Body of pancreas (tissue), 4 donors: ENCODE results near the gene ZNF579. TPM values are rescaled to one million over a fixed set of nuclear protein-coding genes. Genes with fewer than 3 reads are reported as not detected.

Experiments used
- ATAC-seq: fragments of 150-250 bp; one replicate; pipeline ENCODE4 v1.9.1; 2016
- DNase-seq, 4 donors: peaks; one replicate each; pipeline ENCODE4 v3.0.0-alpha.2; 2019
- H3K27ac ChIP-seq, 4 donors: fragments of 200-600 bp; sonication (generic); 1 replicate in 3 of 4; 2 replicates in 1 of 4; pipeline versions ENCODE4 v1.5.1 to v1.6.1; 2016 to 2019; ENCODE audit warnings: mild to moderate bottlenecking in 1 of 4, mixed read lengths in 1 of 4, moderate library complexity in 1 of 4
- H3K27me3 ChIP-seq, 2 donors: fragments of 200-600 bp; sonication (generic); one replicate each; pipeline ENCODE4 v1.6.0; 2016; ENCODE audit warnings: mild to moderate bottlenecking in 1 of 2
- H3K36me3 ChIP-seq, 2 donors: fragments of 200-600 bp; sonication (generic); replicated peaks in 1 of 2; 2 replicates each; pipeline ENCODE4 v1.5.1; 2016; ENCODE audit warnings: low read depth in 2 of 2; ENCODE audit not compliant: insufficient read depth in 1 of 2
- H3K4me1 ChIP-seq: fragments of 200-600 bp; sonication (generic); one replicate; pipeline ENCODE4 v1.6.0; 2016
- H3K4me3 ChIP-seq, 2 donors: fragments of 200-600 bp; sonication (generic); 1 replicate in 1 of 2; 2 replicates in 1 of 2; pipeline ENCODE4 v1.5.1; 2016 to 2019
- H3K9me3 ChIP-seq, 3 donors: fragments of 200-600 bp; sonication (generic); 1 replicate in 2 of 3; 2 replicates in 1 of 3; pipeline ENCODE4 v1.5.1; 2016
- POLR2A ChIP-seq, 3 donors: fragments of 450-650 bp; IDR thresholded peaks; one replicate each; pipeline ENCODE4 v1.6.1; 2016; ENCODE audit warnings: antibody characterized with exemption in 3 of 3, mild to moderate bottlenecking in 2 of 3
- WGBS, 2 donors: methylation state at CpG; one replicate each; pipeline ENCODE4 v1.1.5; 2017; 5-methylcytosine and 5-hydroxymethylcytosine counted together
- intact Hi-C: fragments of 100-400 bp; cut with DNase I; formaldehyde crosslinking; loops from one replicate; pipeline ENCODE4 v1.15.1; 2023
- total RNA-seq, 2 donors: library from RNA; depleted of rRNA; stranded (reverse); fragments of >200 nt; gene quantifications; one replicate each; pipeline ENCODE4 v1.1.0, GENCODE V29; 2016
- TF ChIP-seq, protein P1 (sequence below), 7 experiments: fragments of 450-650 bp in 4 of 7; fragments of 200-600 bp in 3 of 7; sonication (generic) in 3 of 7; IDR thresholded peaks; one replicate each; pipeline ENCODE4 v1.5.1; 2016 to 2019; ENCODE audit warnings: antibody characterized with exemption in 7 of 7

ZNF579 gene
- total RNA-seq, 2 donors from 2014 or later: 3.3 to 6.2 TPM

DNA sequence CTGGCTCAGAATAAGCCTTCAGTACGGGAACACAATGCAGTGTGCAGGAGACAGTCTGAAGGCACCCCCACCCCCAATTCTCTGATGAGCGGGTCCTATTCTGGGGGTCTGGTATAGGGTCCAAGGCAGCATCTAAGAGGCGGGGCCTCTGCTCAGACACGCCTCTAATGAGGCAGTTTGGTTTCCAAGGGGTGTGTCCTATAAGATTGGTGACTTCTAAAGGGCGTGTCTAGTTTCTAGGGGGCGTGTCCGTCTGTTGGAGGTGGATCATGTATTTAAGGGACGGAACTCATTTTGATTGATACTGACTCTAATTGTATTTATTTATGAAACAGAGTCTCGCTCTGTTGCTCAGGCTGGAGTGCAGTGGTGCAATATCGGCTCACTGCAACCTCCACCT, 10.0 kb upstream of the ZNF579 start:
- Histone ChIP-seq H3K27me3 (no peaks in the 10 kb centered on the region), H3K9me3 (no peaks in the 10 kb centered on the region), H3K4me1 (peaks cover 19% of the 10 kb centered on the region), H3K4me3 (no peak overlapping the region), H3K27ac (no peak overlapping the region), H3K36me3 (no peaks in the 10 kb centered on the region)
- ATAC-seq (no peak), DNase-seq (no peak)
- 76% methylated on average over 10 of the region's 10 CpGs for WGBS, 2 donors
- TF ChIP-seq, protein P1, sequence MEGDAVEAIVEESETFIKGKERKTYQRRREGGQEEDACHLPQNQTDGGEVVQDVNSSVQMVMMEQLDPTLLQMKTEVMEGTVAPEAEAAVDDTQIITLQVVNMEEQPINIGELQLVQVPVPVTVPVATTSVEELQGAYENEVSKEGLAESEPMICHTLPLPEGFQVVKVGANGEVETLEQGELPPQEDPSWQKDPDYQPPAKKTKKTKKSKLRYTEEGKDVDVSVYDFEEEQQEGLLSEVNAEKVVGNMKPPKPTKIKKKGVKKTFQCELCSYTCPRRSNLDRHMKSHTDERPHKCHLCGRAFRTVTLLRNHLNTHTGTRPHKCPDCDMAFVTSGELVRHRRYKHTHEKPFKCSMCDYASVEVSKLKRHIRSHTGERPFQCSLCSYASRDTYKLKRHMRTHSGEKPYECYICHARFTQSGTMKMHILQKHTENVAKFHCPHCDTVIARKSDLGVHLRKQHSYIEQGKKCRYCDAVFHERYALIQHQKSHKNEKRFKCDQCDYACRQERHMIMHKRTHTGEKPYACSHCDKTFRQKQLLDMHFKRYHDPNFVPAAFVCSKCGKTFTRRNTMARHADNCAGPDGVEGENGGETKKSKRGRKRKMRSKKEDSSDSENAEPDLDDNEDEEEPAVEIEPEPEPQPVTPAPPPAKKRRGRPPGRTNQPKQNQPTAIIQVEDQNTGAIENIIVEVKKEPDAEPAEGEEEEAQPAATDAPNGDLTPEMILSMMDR (IDR thresholded peaks at IDR 0.05): no peak
- TF ChIP-seq POLR2A (IDR thresholded peaks at IDR 0.05): no peak
- intact Hi-C loops: no loop called here

DNA sequence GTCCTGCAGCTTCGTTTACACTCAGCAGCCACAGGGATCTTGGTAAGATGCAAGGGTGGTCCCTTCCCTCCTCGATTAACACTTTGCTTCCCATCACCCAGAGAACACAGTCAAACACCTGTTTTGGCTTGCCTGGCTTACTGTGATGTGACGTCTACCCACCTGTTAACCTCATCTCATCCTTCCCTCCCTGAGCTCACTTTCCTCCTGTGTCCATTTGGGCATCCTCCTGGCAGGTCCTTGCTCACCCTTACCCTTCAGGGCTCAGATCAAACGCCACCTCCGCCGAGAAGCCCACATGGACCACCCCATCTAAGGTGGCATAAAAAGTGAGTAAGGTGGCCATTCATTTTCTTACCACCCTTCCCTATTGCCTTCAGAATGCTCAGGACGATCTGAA, 9.5 kb upstream of the ZNF579 start:
- Histone ChIP-seq H3K27ac (no peak overlapping the region), H3K4me3 (no peak overlapping the region), H3K9me3 (no peaks in the 10 kb centered on the region), H3K4me1 (peaks cover 22% of the 10 kb centered on the region), H3K27me3 (no peaks in the 10 kb centered on the region), H3K36me3 (no peaks in the 10 kb centered on the region)
- no peak for DNase-seq
- no peak for TF ChIP-seq POLR2A (IDR thresholded peaks at IDR 0.05)
- TF ChIP-seq, protein P1 (IDR thresholded peaks at IDR 0.05): no peak
- ATAC-seq: no peak
- WGBS, 2 donors: 52 to 56% methylated on average over 7 of the region's 7 CpGs
- intact Hi-C loops: no loop called here

DNA sequence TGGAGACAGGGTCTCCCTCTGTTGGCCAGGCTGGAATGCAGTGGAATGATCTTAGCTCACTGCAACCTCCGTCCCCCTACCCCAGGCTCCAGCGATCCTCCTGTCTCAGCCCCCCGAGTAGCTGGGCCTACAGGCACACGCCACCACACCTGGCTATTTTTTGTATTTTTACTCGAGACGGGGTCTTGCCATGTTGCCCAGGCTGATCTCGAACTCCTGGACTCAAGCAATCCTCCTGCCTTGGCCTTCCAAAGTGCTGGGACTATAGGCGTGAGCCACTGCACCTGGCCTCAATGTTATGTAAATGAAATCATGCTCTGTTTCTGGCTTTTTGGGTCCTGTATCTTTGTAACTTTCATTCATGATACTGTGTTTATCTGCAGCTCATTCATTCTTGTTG, 8.1 kb upstream of the ZNF579 start:
- Histone ChIP-seq H3K36me3 (no peaks in the 10 kb centered on the region), H3K9me3 (no peaks in the 10 kb centered on the region), H3K4me1 (peaks cover 22% of the 10 kb centered on the region), H3K27me3 (no peaks in the 10 kb centered on the region), H3K27ac (no peak overlapping the region), H3K4me3 (no peak overlapping the region)
- 72 to 78% methylated on average over 8 of the region's 8 CpGs for WGBS, 2 donors
- no peak for TF ChIP-seq POLR2A (IDR thresholded peaks at IDR 0.05)
- TF ChIP-seq, protein P1 (IDR thresholded peaks at IDR 0.05): no peak
- no peak for ATAC-seq
- no peak for DNase-seq
- intact Hi-C loops: no loop called here

DNA sequence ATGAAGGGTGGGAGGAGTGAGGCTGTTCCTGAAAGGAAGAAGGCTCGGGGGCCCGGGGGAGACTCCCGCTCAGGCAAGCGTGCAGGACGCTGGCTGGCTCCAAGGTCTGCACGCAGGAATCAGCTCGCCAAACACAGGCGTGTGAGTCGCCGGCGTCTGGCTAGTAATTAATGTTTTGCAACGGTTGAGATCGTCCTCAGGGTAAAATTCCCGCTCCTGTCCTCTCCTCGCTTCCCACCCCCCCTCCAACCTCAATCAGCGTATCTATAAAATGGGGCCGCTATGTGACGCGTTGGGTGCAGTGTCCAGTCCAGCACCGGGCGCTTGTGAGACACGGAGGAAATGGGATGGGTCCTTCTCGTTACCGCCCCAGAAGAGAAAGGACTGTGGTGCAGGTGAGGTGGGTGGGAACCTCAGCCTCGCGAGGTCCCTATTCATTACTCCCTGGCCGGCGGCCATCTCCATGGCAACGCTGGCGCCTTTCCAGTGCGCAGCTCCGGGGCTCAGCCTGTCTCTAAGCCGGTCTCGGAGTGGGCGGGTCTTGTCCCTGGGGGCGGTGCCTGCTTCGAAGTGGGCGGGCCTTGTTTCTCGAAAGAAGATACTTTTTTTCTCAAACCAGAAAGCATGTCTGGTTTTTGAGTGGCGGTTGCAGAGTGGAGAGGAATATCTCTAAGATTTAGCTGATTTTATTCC, 6.5 kb upstream of the ZNF579 start:
- intact Hi-C loops: no loop called here
- WGBS, 2 donors: 1% methylated on average over 26 to 40 of the region's 40 CpGs
- peaks cover 27% of the 10 kb centered on the region for H3K4me1 ChIP-seq
- no peaks in the 10 kb centered on the region for H3K27me3 ChIP-seq
- ATAC-seq: peak; percentile 93
- H3K27ac ChIP-seq: peak overlapping the region; percentile 42 to 82 (median 70)
- DNase-seq: peak; percentile 96 to 98 (median 96)
- peak in 2 of 3 donors; percentile 41 to 54 for TF ChIP-seq POLR2A (IDR thresholded peaks at IDR 0.05)
- TF ChIP-seq, protein P1 (IDR thresholded peaks at IDR 0.05): no peak
- no peaks in the 10 kb centered on the region for H3K36me3 ChIP-seq
- H3K9me3 ChIP-seq: no peaks in the 10 kb centered on the region
- no peak overlapping the region for H3K4me3 ChIP-seq
